HG02610 (cell line): ENCODE results near the gene KLHL7.
A peak's percentile ranks its signal among the peaks of the same experiment; 100 is the strongest.
"Not testable (repeated sequence)": the region's sequence is repeated elsewhere in the genome, so short reads cannot be mapped to it uniquely, and the experiment has no call there.

Experiments
- ATAC-seq: cut with Tn5 transposase; IDR thresholded peaks from one replicate; pipeline ENCODE4 v1.9.1; 2021; ENCODE audit warnings: mild to moderate bottlenecking, moderate library complexity; ENCODE audit not compliant: unreplicated experiment

The KLHL7 gene

DNA sequence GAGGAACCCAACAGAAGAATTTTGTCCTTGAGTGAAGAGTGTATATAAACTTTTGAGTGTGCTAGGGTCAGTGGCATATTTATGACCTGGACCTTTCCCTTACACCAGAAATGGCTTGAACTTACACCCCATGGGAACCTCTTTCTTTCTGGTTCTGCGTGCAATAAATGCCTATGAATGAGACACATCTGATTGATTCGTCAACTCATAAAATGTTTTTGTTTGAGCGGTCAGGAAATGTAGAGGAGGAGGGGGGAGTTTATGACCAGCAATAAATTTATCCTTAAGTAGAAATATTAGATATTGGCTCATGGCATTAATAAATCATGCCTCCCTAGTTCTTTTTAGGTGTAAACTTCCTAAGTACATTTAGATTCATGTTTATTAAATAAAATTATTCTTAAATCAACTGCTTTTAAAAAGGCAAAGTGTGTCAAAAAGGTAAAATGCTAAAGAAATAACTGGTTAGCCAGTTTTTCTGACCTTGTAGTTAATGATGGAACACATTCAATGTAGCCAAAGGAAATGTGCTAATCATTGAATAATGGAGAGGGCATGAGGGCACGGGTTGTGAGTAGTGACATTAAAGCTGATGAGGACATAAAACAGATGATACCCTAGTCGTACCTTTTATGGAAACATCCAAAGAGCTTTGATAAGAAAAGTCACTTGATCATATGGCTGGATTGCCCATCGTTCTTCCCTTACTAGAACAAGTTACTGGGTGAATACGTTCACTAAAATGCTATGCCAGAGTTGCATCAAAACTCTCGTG lies 62.7 kb downstream of the KLHL7 start:
- ATAC-seq, result no peak

DNA sequence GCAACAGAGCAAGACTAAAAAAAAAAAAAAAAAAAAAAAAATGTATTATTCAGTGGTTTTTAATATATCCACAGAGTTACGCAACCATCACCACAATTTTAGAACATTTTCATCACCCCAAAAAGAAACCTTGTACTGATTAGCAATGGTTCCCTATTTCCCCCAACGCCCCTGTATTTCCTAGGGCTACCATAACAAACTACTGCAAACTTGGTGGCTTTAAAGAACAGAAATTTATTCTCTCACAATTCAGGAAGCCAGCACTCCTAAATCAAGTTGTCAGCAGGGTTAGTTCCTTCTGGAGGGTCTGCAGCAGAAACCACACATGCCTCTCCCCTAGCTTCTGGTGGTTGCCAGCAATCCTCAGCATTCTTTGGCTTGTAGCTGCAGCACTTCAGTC lies 70.4 kb downstream of the KLHL7 start:
- no peak for ATAC-seq

DNA sequence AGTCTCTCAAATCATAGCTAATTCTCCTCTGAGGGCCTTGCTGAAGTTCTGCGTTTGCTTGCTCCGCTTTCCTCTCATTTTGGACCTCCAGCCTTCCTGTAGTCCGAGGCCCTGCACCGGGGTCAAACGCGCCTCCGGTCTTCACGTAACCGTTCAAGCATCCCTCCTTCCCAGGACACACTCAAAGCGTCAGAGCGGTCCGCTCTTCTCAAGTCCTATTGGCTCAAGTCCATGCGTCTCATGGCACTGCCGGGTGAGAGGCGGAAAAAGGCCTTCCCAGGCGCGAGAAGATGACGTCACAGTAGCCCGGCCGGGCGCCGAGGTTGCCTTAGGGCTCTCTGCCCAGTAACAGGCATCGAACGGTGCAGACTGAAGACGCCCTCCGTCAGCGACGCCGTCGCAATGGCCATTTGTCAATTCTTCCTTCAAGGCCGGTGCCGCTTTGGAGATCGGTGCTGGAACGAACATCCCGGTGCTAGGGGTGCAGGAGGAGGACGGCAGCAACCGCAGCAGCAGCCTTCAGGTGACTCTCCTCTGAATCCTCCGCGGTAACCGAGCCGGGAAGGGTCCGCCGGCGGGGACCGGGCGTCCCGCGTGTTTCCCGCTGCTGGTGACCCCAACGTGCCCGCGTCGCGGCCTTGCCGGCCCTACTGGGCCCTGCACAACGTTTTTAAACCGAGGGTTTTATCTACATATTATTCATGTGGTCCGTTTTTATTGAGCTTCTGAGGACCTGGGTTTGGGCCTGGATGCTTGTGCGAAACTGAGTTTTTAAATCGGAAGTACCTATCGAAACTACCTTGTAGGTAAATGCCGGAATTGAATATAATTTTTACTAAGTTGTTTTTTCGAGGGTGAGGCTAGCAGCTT lies 76.3 kb downstream of the KLHL7 start, which contains the start of gene NUP42:
NUP42 (plus strand) TSS at position 365 of the 870 bp plus-strand sequence; CDS start at position 403, 38 bp downstream.
- ATAC-seq, result peak; percentile 96

DNA sequence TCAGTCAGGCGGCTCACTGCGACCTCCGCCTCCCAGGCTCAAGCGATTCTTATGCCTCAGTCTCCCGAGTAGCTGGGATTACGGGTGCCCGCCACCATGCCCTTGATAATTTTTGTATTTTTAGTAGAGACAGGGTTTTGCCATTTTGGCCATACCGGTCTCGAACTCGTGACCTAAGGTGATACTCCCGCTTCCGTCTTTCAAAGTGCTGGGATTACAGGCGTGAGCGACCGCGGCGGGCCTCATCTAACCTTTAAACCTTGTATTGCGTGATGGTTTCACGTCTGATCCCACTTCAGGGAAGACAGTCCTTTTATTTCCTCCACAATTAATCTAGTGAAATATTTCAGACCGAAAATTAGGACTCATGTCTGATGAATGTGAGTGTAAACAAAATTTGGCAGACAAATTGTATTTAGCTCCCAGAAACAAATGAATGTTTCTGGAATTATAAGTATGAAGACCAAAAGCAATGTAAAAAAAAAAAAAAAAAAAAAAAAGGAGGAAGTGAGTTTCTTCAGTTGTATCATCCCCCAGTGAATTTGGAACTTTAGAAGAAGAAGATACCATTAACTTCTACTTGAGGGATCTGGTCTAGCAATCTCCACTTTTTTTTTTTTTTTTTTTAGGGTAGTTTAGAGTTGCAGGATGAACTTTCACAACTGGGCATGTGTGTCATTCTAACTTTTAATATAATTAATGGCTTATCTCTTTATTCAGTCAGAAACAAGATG lies 77.9 kb downstream of the KLHL7 start:
- no peak for ATAC-seq

DNA sequence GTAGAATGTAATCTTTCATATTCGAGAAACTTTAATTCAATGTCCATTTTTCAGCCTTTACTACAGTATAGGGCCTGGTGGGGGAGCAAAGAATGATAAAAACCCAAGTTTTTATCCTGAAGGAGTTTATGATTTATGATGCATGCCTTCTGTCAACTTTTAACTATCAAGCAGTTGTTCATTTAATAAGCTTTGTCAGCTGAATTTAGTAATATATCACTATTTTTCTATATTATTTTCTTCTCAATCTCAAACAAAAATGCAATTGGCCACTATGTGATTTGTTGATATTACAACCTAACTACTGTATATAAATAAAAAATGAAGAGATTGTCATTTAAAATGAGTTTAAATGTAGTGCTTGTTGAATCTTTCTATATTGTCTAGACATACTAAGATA lies 78.7 kb downstream of the KLHL7 start:
- no peak for ATAC-seq

DNA sequence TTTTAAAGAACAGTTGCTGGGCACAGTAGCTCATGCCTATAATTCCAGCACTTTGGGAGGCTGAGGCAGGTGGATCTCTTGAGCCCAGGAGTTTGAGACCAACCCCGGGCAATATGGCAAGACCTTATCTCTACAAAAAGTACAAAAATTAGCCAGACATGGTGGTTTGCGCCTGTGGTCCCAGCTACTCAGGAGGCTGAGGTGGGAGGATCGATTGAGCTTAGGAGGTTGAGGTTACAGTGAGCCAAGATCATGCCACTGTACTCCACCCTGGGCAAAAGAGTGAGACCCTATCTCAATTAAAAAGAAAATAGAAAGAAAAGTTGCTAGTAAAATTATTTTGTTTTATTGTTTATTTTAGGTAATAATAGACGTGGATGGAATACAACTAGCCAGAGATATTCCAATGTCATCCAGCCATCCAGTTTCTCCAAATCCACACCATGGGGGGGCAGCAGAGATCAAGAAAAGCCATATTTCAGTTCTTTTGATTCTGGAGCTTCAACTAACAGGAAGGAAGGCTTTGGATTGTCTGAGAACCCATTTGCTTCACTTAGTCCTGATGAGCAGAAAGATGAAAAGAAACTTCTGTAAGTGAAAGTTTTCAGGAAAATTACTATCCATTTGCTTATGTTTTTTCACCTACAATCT lies 79.2 kb downstream of the KLHL7 start:
- no peak for ATAC-seq

DNA sequence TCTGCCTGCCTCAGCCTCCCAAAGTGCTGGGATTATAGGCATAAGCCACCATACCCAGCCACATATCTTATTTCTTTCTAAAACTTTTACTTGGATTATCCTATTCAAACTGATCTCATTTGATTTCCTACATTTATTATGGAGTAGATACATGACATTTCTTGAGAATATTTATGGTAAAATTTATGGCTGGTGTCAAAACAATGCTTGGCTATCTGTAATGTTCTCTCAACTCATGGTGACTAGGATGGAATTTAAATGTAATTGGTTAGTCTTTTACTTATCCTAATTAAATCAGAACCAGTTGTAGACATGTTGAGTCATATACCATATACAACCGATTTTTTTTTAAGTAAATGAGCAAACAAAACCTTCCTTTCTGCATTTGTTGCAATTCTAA lies 80.4 kb downstream of the KLHL7 start:
- ATAC-seq, result no peak

DNA sequence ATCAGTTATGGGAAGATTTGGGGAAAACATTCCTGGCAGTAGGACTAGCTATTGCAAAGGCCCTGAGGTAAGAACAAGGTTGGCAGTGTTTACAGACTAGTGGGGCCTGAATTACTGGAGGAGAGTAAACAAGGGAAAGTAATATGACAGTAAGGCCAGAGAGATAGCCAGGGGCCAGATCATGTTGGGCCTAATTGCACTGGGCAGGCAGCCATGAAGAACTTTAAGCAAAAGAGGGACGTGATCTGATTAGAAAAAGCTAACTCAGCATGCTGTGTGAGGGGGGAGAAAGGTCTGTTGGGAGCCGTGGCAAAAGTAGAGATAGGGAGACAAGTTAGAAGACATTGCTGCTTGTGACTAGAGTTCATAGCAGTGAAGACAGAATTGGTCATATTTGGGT lies 85.4 kb downstream of the KLHL7 start:
- no peak for ATAC-seq

DNA sequence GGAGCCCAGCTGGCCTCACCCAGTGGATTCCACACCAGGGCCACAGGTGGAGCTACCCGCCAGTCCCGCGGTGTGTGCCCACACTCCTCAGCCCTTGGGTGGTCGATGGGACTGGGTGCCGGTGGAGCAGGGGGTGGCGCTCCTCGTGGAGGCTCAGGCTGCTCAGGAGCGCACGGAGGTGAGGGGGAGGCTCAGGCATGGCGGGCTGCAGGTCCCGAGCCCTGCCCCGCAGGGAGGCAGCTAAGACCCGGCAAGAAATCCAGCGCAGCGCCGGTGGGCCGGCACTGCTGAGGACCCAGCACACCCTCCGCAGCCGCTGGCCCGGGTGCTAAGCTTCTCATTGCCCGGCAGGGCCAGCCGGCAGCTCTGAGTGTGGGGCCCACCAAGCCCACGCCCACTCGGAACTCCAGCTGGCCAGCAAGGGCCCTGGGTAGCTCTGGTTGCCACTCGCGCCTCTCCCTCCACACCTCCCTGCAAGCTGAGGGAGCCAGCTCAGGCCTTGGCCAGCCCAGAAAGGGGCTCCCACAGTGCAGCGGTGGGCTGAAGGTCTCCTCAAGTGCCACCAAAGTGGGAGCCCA lies 88.2 kb downstream of the KLHL7 start:
- ATAC-seq, result not testable (repeated sequence)

DNA sequence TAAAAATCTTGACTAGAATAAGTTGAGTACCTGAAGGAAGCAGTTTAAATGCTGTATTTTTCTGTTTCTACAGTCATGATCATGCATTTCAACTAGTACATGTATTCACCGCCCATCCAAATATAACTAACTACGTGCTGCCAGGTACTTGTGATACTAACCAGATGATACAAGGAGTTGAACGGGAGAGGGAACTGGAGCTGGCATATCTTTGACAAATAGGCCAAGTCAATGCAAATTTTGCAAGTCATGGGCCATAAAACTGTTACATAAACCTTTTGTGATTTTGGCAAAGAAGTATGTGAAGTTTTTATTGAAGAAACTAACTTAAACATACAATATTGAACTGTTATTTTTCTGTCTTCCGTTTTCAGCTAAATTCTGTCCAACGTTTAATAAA lies 90.7 kb downstream of the KLHL7 start:
- ATAC-seq, result no peak

DNA sequence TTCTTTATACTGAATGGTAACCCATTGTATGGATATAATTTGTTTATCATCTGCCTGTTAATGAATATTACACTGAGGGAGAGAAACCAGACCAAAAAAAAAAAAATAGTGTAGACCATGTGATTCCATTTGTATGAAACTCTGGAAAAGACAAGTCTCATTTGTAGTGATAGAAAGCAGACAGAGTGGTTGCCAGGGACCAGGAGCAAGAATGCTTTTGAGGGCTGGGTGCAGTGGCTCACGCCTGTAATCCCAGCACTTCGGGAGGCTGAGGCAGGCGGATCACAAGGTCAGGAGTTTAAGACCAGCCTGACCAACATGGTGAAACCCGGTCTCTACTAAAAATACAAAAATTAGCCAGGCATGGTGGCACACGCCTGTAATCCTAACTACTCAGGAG lies 92.2 kb downstream of the KLHL7 start:
- not testable (repeated sequence) for ATAC-seq

DNA sequence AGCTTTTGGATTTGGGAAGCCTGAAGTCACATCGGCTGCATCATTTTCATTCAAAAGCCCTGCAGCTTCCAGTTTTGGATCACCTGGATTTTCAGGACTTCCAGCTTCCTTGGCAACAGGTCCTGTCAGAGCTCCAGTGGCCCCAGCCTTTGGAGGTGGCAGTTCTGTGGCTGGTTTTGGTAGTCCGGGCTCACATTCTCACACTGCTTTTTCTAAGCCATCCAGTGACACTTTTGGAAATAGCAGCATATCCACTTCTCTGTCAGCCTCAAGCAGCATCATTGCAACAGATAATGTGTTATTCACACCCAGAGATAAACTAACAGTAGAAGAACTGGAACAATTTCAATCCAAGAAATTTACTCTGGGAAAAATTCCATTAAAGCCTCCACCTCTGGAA lies 94.7 kb downstream of the KLHL7 start:
- no peak for ATAC-seq

DNA sequence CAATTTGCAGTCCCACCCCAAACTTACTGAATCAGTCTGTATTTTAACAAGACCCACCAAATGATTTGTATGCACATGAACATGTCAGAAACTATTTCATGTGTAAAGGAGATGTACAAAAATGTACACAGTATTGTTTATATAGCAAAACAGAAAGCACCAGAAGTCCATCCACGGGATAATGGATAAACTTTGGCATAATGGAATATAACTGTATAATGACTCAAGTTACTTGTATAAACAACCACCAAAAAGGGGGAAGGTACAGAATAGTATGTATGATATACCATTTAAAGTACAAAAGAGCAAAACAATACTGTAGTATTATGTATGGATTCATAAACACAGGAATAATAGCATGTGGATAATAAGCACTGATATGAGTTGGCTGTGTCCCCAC lies 98.7 kb downstream of the KLHL7 start:
- no peak for ATAC-seq

DNA sequence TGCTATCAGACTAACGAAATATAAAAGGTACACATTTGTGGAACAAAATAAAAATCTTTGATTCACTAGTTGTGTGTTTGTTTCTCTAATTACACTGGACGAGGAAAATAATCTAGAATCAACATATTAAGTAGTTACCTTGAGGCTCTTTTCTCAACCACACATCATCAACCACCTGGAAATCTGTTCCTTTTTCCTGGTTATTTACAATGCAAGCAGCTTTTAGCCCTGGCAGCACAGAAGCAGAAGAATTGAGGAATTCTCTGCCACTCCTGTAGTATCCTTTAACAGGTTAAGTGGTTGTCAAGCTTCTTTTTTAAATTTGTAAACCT lies 100.0 kb downstream of the KLHL7 start:
- ATAC-seq, result no peak

DNA sequence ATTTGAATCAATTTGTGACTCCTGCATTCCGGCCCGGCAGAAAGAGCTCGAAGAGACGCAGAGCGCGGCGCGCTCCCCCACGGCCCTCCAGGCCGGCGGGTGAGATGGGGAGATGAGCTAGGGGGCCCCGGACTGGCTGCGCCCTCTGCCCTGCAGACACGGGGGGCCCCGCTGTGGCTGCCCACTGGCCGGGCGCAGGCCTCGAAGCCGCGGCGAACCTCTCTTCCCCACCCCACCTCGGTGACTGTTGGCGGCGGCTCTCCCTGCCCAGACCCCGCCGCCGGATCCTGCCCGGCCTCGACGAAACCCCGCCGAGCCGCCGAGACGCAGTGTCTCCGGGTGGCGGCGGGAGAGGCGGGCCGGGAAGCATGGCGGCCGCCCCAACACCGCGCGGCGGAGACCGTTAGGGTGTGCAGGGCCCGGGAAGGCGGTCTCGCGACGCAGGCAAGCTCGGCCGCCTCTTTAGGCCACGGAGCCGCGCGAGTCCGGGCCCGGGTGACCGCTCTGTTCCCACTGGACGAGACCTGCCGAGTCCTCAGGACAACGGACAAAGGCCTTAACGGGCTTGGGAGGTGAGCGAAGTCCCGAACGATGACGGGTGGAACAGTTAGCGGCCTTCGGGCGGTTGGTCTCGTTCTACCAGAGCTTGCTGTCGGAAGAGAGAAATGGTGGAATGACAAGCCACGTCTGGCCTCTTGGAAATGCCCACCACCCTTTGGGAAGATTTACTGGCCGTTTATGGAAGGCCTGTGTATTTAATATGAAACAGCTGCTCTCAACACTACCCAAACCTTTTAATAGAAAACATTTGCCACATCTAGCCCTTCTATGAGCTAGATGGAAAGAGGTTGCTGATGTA lies 100.6 kb downstream of the KLHL7 start:
- no peak for ATAC-seq

DNA sequence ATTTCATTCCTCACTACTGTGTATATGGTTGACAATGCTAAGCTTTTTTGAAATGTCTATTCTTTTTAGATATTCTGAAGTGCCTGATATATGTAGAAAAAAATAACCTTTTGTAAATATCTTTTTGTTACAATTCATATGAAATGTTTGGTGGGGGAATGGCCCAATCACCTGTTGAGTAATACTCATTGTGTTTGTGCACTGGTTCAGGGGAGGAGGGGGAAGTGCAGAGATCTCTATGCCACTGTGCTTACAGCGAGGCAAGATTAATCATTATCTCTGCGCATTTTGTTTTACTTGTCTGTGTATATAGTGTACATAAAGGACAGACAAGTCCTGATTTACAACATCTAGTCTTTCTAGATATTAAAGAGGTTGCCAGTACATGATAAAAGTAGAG lies 101.4 kb downstream of the KLHL7 start:
- no peak for ATAC-seq

DNA sequence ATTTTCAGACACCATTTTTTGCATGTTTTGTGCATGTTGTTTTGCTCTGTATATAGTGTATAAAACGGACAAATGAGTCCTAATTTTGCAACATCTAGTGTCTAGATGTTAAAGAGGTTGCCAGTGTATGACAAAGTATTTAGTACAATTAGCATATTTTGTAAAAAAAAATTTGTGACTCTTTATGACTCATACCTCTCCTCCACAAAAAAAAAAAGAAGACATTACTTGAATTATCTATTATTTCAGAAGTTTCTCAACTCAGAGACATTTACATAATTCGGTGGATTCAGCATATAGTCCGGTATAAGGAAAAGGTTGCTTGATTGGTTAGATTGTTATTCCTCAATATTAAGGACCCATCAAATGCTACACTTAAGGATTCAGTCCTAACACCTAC lies 102.3 kb downstream of the KLHL7 start:
- ATAC-seq, result no peak

DNA sequence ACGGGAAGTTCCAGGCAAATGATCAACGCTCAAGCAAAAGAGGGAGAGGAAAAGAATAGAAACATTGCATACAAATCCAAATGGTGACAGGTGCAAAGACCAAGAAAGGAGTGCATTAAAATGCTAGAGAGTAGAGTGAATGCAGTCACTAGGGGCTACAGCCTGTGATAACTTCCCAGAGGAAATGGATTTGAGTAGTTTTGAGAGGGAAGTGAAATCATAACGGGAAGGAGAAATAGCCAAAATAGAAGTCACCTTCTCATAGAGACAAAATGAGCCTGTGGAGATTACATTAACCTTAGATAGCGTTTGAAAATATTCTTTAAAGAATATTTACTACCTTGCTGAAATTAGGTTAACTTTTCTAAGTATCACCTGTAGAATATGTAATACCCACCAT lies 102.7 kb downstream of the KLHL7 start:
- no peak for ATAC-seq

DNA sequence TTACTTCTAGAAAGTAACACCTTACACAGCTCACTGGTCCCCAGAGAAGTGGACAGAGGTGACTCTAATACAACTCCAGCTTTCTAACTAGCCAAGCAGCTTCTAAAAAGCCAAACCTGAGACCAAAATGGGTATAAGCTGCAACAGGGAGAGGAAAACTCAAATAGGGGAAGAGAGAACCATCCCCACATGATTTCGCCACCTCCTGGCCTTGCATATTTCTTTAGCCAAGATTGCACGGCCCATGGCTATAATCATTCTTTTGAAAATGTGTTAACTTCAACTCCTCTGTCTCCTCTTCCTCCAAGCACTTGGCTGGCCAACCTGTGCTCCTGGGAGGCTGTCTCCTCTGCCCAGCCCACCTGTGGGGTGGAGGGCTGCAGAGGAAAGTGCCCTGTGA lies 104.9 kb downstream of the KLHL7 start:
- no peak for ATAC-seq

DNA sequence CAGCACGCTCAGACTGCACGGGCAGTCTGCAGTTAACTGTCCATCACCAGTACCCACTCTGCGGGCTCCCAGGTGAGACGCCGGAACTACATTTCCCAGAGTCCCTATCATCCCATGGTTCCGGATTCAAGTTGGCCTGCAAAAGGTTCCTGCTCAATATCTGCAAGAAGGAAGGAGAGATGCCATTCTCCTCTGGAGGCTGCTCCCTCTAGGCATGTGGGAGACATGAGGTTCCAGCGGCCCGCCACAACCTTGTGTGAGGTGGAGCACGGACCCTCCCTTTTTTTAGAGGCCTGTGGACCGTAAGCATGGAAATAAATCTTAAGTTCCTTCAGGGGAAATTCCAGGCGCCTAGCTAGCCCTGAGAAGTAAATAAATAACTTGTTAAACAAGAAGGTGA lies 106.0 kb downstream of the KLHL7 start:
- ATAC-seq, result no peak
